Mesenchymal stem cell (in vitro differentiated cells and primary cell): ENCODE results near the gene CYFIP2.

Experiments used
- DNase-seq: peaks from one replicate; pipeline ENCODE4 v3.0.0-alpha.2; 2013
- H2AFZ ChIP-seq: one replicate; pipeline ENCODE4 v1.6.1; 2013; ENCODE audit warnings: low read depth, mild to moderate bottlenecking, control low read depth, inconsistent platforms, low read length, moderate library complexity
- H2AK5ac ChIP-seq: 2 replicates; pipeline ENCODE4 v1.6.1; 2013; ENCODE audit warnings: low read length, moderate library complexity, mild to moderate bottlenecking, inconsistent platforms; ENCODE audit not compliant: severe bottlenecking
- H2BK120ac ChIP-seq: one replicate; pipeline ENCODE4 v1.6.1; 2013; ENCODE audit warnings: low read depth, mild to moderate bottlenecking, inconsistent platforms, low read length, moderate library complexity
- H2BK12ac ChIP-seq, 2 experiments: one replicate each; pipeline ENCODE4 v1.6.1; 2013; ENCODE audit warnings: inconsistent platforms in 2 of 2, low read length in 2 of 2, mild to moderate bottlenecking in 2 of 2, moderate library complexity in 2 of 2, control low read depth in 1 of 2
- H2BK15ac ChIP-seq: one replicate; pipeline ENCODE4 v1.6.1; 2013; ENCODE audit warnings: mild to moderate bottlenecking, low read depth, inconsistent platforms; ENCODE audit not compliant: poor library complexity, severe bottlenecking
- H2BK5ac ChIP-seq: 2 replicates; pipeline ENCODE4 v1.6.1; 2013; ENCODE audit warnings: low read depth, mild to moderate bottlenecking, low read length, control low read depth, inconsistent platforms; ENCODE audit not compliant: poor library complexity, severe bottlenecking
- H3K14ac ChIP-seq, 2 experiments: one replicate each; pipeline ENCODE4 v1.6.1; 2013; ENCODE audit warnings: inconsistent platforms in 2 of 2, low read length in 2 of 2, control low read depth in 1 of 2, mild to moderate bottlenecking in 1 of 2, moderate library complexity in 1 of 2
- H3K18ac ChIP-seq, 2 experiments: one replicate each; pipeline ENCODE4 v1.6.1; 2013; ENCODE audit warnings: inconsistent platforms in 2 of 2, low read length in 2 of 2, control low read depth in 1 of 2, low read depth in 1 of 2, mild to moderate bottlenecking in 1 of 2
- H3K23ac ChIP-seq, 2 experiments: one replicate each; pipeline ENCODE4 v1.6.1; 2013; ENCODE audit warnings: inconsistent platforms in 2 of 2, low read length in 2 of 2, mild to moderate bottlenecking in 2 of 2, moderate library complexity in 2 of 2, control low read depth in 1 of 2
- H3K27ac ChIP-seq: 2 replicates; pipeline ENCODE4 v1.5.1; 2013; ENCODE audit warnings: mild to moderate bottlenecking, moderate library complexity, low read length, control low read depth, inconsistent platforms; ENCODE audit not compliant: poor library complexity, severe bottlenecking
- H3K27me3 ChIP-seq, 2 experiments: 2 replicates each; pipeline versions ENCODE4 v1.6.1 to v1.7.0; 2013; ENCODE audit warnings: low read length in 2 of 2, mild to moderate bottlenecking in 2 of 2, moderate library complexity in 2 of 2, control low read depth in 1 of 2, inconsistent platforms in 1 of 2; ENCODE audit not compliant: control insufficient read depth in 1 of 2, insufficient read depth in 1 of 2
- H3K36me3 ChIP-seq, 2 experiments: 2 replicates each; pipeline versions ENCODE4 v1.6.1 to v1.7.0; 2013; ENCODE audit warnings: low read length in 2 of 2, control low read depth in 1 of 2, inconsistent platforms in 1 of 2, low read depth in 1 of 2, mild to moderate bottlenecking in 1 of 2; ENCODE audit not compliant: insufficient read depth in 2 of 2, control insufficient read depth in 1 of 2
- H3K4ac ChIP-seq, 2 experiments: one replicate each; pipeline ENCODE4 v1.6.1; 2013; ENCODE audit warnings: inconsistent platforms in 2 of 2, low read length in 2 of 2, mild to moderate bottlenecking in 2 of 2, moderate library complexity in 2 of 2, control low read depth in 1 of 2, low read depth in 1 of 2
- H3K4me1 ChIP-seq: 2 replicates; pipeline ENCODE4 v1.6.1; 2013; ENCODE audit warnings: low read depth, low read length, control low read depth; ENCODE audit not compliant: control insufficient read depth, insufficient read depth
- H3K4me2 ChIP-seq: 2 replicates; pipeline ENCODE4 v1.6.1; 2013; ENCODE audit warnings: low read length, mild to moderate bottlenecking, inconsistent platforms; ENCODE audit not compliant: poor library complexity, severe bottlenecking
- H3K4me3 ChIP-seq, 2 experiments: 2 replicates each; pipeline versions ENCODE4 v1.5.1 to v1.7.0; 2013; ENCODE audit warnings: low read length in 2 of 2, mild to moderate bottlenecking in 2 of 2, control low read depth in 1 of 2, low read depth in 1 of 2; ENCODE audit not compliant: insufficient read depth in 1 of 2
- H3K79me1 ChIP-seq: replicated peaks from 2 replicates; pipeline ENCODE4 v1.6.1; 2013; ENCODE audit warnings: mild to moderate bottlenecking, control low read depth, low read length, inconsistent platforms; ENCODE audit not compliant: poor library complexity, severe bottlenecking
- H3K9ac ChIP-seq: 2 replicates; pipeline ENCODE4 v1.7.0; 2013; ENCODE audit warnings: mild to moderate bottlenecking, low read length, moderate library complexity
- H3K9me3 ChIP-seq: 2 replicates; pipeline ENCODE4 v1.7.0; 2013; ENCODE audit warnings: mild to moderate bottlenecking, low read length; ENCODE audit not compliant: control insufficient read depth
- H4K8ac ChIP-seq: one replicate; pipeline ENCODE4 v1.6.1; 2013; ENCODE audit warnings: inconsistent platforms, mild to moderate bottlenecking, low read length, moderate library complexity
- H4K91ac ChIP-seq: one replicate; pipeline ENCODE4 v1.6.1; 2013; ENCODE audit warnings: mild to moderate bottlenecking, low read length, inconsistent platforms
- WGBS: methylation state at CpG from one replicate; pipeline ENCODE4 v1.1.7; 2013; ENCODE audit warnings: mixed read lengths; 5-methylcytosine and 5-hydroxymethylcytosine counted together

The CYFIP2 gene

GRCh38 chr5:157309796-157310195, 43.9 kb downstream of the CYFIP2 start:
- no peak overlapping the region for H2BK5ac ChIP-seq

DNA sequence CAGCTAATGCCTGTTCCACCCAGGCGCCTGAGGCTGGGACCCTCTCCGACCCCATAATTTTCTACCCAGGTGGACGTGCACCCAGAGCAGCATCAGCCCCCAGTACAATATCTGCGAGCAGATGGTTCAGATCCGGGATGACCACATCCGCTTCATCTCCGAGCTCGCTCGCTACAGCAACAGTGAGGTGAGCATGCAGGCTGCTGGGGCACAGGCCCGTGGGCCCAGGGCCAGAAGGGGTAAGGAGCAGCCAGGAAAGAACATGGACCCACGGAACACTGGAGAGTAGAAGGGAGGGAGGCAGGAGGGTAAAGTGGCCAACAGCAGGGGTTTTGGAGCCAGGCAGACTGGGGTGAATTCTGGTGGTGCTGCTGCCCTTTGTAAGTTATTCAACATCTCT, 45.7 kb downstream of the CYFIP2 start:
- no peaks in the 10 kb centered on the region for H3K9me3 ChIP-seq
- H2AK5ac ChIP-seq, result no peak overlapping the region
- no peaks in the 10 kb centered on the region for H3K79me1 ChIP-seq
- peaks cover 2% of the 10 kb centered on the region for H3K4me1 ChIP-seq
- H3K18ac ChIP-seq, result no peak overlapping the region
- DNase-seq, result no peak
- no peak overlapping the region for H4K8ac ChIP-seq
- 93% methylated on average over 11 of the region's 11 CpGs for WGBS
- no peak overlapping the region for H4K91ac ChIP-seq
- H2AFZ ChIP-seq, result no peak overlapping the region
- H2BK12ac ChIP-seq, result no peak overlapping the region
- peaks cover 0 to 8% of the 10 kb centered on the region in 2 experiments for H3K27me3 ChIP-seq
- H2BK15ac ChIP-seq, result no peak overlapping the region
- no peak overlapping the region for H3K9ac ChIP-seq
- peaks cover 0 to 31% of the 10 kb centered on the region in 2 experiments for H3K36me3 ChIP-seq
- H3K27ac ChIP-seq, result no peak overlapping the region
- H2BK5ac ChIP-seq, result no peak overlapping the region
- no peak overlapping the region for H3K4ac ChIP-seq
- H2BK120ac ChIP-seq, result no peak overlapping the region
- H3K23ac ChIP-seq, result no peak overlapping the region
- H3K4me2 ChIP-seq, result no peak overlapping the region
- H3K4me3 ChIP-seq, result no peak overlapping the region
- H3K14ac ChIP-seq, result no peak overlapping the region

More at GRCh38 chr5:157309796-157310195, 43.9 kb downstream of the CYFIP2 start:
- no peak overlapping the region for H2AK5ac ChIP-seq
- H3K4me1 ChIP-seq, result peaks cover 2% of the 10 kb centered on the region
- H3K79me1 ChIP-seq, result peaks cover 2% of the 10 kb centered on the region
- H3K14ac ChIP-seq, result no peak overlapping the region
- no peak overlapping the region for H4K91ac ChIP-seq
- no peak overlapping the region for H3K18ac ChIP-seq
- no peak for DNase-seq
- peaks cover 0 to 29% of the 10 kb centered on the region in 2 experiments for H3K36me3 ChIP-seq
- H3K4me3 ChIP-seq, result no peak overlapping the region
- H3K27ac ChIP-seq, result no peak overlapping the region
- H3K9ac ChIP-seq, result no peak overlapping the region
- no peak overlapping the region for H4K8ac ChIP-seq
- peaks cover 0 to 8% of the 10 kb centered on the region in 2 experiments for H3K27me3 ChIP-seq
- H2AFZ ChIP-seq, result no peak overlapping the region
- no peak overlapping the region for H2BK15ac ChIP-seq
- WGBS, result 86% methylated on average over 14 of the region's 14 CpGs
- no peak overlapping the region for H3K4me2 ChIP-seq
- no peak overlapping the region for H3K23ac ChIP-seq
- H2BK12ac ChIP-seq, result no peak overlapping the region
- H3K9me3 ChIP-seq, result no peaks in the 10 kb centered on the region
- no peak overlapping the region for H3K4ac ChIP-seq
- H2BK120ac ChIP-seq, result no peak overlapping the region

DNA sequence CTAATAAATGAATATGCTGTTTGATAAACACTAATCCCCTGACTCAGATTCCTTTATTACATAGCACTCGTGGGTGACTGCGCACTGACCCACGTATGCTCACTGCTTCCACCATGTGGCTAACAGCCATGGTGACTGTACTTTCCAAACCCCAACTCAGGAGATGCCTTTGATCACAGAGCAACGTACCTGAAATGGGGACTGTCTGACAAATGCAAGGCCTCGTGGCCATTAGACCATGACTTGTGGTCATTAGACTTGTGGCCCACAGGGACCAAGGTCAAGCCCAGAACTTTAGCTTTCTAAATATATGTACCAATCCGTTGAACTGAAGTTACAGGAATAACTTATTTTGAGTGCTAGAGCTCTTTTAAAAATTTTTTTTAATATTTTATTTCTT, 46.6 kb downstream of the CYFIP2 start:
- 19% methylated on average over 5 of the region's 6 CpGs for whole genome bisulfite sequencing
- DNase-seq, result peak; percentile 57

DNA sequence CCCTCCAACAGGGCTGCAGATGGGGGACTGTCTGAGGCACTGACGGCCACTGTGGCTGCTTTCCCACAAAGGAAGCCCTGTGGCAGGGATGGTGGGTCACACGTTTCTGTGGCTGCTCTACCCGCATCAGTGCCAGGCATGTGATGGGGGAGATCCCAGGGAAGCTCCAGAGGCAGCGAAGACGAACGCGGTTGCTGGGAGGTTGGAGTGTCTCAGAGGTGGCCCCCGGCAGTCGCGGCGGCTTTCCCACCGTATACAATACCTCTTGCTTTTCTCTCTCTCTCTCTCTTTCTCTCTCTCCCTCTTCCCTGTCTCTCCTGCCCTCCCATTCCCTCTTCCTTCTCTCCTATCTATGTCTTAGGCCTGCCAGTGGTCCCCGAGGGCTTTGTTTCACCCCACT, 56.7 kb downstream of the CYFIP2 start:
- Histone ChIP-seq H3K27ac (no peak overlapping the region), H3K9ac (no peak overlapping the region), H2AFZ (no peak overlapping the region), H4K8ac (no peak overlapping the region), H2BK5ac (no peak overlapping the region), H2BK12ac (no peak overlapping the region), H3K18ac (no peak overlapping the region), H3K23ac (no peak overlapping the region), H3K4me2 (no peak overlapping the region), H3K79me1 (no peaks in the 10 kb centered on the region), H3K4ac (no peak overlapping the region), H3K4me3 (no peak overlapping the region), H4K91ac (no peak overlapping the region), H2AK5ac (no peak overlapping the region), H3K4me1 (no peaks in the 10 kb centered on the region), H2BK15ac (no peak overlapping the region), H3K14ac (peak overlapping the region in 1 of 2 experiments; percentile 53), H3K27me3 (peaks cover 0 to 2% of the 10 kb centered on the region in 2 experiments), H2BK120ac (no peak overlapping the region), H3K9me3 (no peaks in the 10 kb centered on the region), H3K36me3 (peaks cover 12 to 61% of the 10 kb centered on the region in 2 experiments)
- DNase-seq, result no peak
- 93% methylated on average over 13 of the region's 13 CpGs for WGBS

More for the DNA sequence above, 46.6 kb downstream of the CYFIP2 start:
- Histone ChIP-seq H4K8ac (no peak overlapping the region), H3K14ac (no peak overlapping the region), H3K9me3 (no peaks in the 10 kb centered on the region), H3K27ac (no peak overlapping the region), H2BK120ac (no peak overlapping the region), H3K4ac (no peak overlapping the region), H2BK5ac (no peak overlapping the region), H2AFZ (no peak overlapping the region), H3K36me3 (peaks cover 0 to 31% of the 10 kb centered on the region in 2 experiments), H3K4me2 (no peak overlapping the region), H3K4me1 (peaks cover 2% of the 10 kb centered on the region), H3K4me3 (no peak overlapping the region), H3K79me1 (no peaks in the 10 kb centered on the region), H3K27me3 (peaks cover 0 to 8% of the 10 kb centered on the region in 2 experiments), H2BK12ac (no peak overlapping the region), H2BK15ac (no peak overlapping the region), H3K23ac (no peak overlapping the region), H2AK5ac (no peak overlapping the region), H3K9ac (peak overlapping the region; percentile 25), H4K91ac (no peak overlapping the region), H3K18ac (no peak overlapping the region)
